NB4 (cell line): ENCODE data around the gene TIPARP.

Experiments used
- MAX ChIP-seq: IDR thresholded peaks from 2 replicates; pipeline ENCODE4 v1.6.1; 2011; ENCODE audit warnings: low read depth, low read length
- POLR2A ChIP-seq: IDR thresholded peaks from 2 replicates; pipeline ENCODE4 v1.6.1; 2011; ENCODE audit warnings: mild to moderate bottlenecking; ENCODE audit not compliant: insufficient read length; ENCODE audit errors: extremely low read depth

- TF ChIP-seq POLR2A (no peak), MAX (no peak)
Observed at GRCh38 chr3:156670077-156670476, 4.3 kb upstream of the TIPARP start.
